22Rv1 (cell line): ENCODE data around the gene SLC30A4.

Source experiments
- H3K27ac ChIP-seq: fragments of 450-650 bp; 2 replicates; pipeline ENCODE4 v1.5.1; 2017
- CTCF ChIP-seq: fragments of 450-650 bp; IDR thresholded peaks from 2 replicates; pipeline ENCODE4 v1.5.1; 2017; ENCODE audit warnings: mild to moderate bottlenecking
- ZFX ChIP-seq: fragments of 450-650 bp; IDR thresholded peaks from 2 replicates; pipeline ENCODE4 v1.6.1; 2017; ENCODE audit warnings: antibody characterized with exemption, borderline replicate concordance

Gene SLC30A4

GRCh38 chr15:45498701-45499100 is 23.9 kb downstream of the SLC30A4 start:
- no peak overlapping the region for H3K27ac ChIP-seq
- TF ChIP-seq ZFX, result no peak
- TF ChIP-seq CTCF, result no peak

GRCh38 chr15:45497261-45497660 is 25.3 kb downstream of the SLC30A4 start:
- TF ChIP-seq ZFX (no peak), CTCF (no peak)
- H3K27ac ChIP-seq, result no peak overlapping the region

GRCh38 chr15:45496658-45497057 is 25.9 kb downstream of the SLC30A4 start:
- H3K27ac ChIP-seq, result no peak overlapping the region
- TF ChIP-seq ZFX, result no peak
- no peak for TF ChIP-seq CTCF

- TF ChIP-seq CTCF, result no peak
- no peak for TF ChIP-seq ZFX
- H3K27ac ChIP-seq, result no peak overlapping the region
These were observed 27.0 kb downstream of the SLC30A4 start for GRCh38 chr15:45495588-45495987.

DNA sequence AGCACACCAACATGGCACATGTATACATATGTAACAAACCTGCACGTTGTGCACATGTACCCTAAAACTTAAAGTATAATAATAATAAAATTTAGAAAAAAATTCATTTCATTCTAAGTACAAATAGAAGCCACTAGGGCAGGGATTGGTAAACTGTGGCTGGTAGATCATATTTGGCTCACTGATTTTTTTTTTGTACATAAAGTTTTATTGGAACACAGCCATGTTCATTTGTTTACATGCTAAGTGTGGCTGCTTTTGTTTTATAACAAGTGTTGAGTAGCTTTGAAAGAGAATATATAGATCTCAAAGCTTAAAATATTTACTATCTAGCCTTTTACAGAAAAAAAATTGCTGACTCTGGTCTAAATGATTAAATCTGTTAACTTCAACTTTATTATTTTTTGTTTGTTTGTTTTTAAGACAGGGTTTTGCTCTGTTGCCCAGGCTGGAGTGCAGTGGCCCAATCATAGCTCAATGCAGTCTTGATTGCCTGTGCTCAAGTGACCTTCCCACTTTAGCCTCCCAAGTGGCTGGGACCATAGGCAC is 32.8 kb downstream of the SLC30A4 start:
- TF ChIP-seq ZFX, result no peak
- no peak for TF ChIP-seq CTCF
- H3K27ac ChIP-seq, result no peak overlapping the region

DNA sequence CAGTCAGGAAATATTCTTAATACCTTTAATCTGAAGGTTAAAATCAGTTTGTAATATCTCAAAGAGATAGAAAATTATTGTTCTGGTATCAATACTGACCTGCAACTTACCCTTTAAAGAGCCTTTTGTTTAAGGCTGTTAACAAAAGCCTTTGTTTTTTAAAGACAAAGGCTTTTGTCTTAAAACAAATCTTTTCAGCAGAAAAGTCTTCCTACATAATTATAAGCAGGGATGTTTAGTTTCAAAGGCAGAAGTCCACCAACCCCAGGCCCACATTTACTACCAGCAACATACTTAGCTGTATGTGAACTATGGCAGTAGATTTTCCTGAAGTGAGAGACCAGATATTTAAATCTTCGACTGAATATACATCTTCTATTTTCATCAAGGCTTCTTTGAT is 36.2 kb downstream of the SLC30A4 start:
- no peak for TF ChIP-seq ZFX
- no peak for TF ChIP-seq CTCF
- H3K27ac ChIP-seq, result no peak overlapping the region

GRCh38 chr15:45481135-45481534 is 41.4 kb downstream of the SLC30A4 start:
- H3K27ac ChIP-seq, result no peak overlapping the region
- TF ChIP-seq ZFX (no peak), CTCF (no peak)
